ENCODE data around the gene HMCN1.

Gene HMCN1

GRCh38 chr1:186022184-186022583, 288.0 kb downstream of the HMCN1 start:
- no peak for DNase-seq
- TF ChIP-seq GATA1 (IDR thresholded peaks at IDR 0.05; ENCODE audit: low read depth, low read length) (no peak), POLR2A (IDR thresholded peaks at IDR 0.05; ENCODE audit: low read length) (no peak)

DNA sequence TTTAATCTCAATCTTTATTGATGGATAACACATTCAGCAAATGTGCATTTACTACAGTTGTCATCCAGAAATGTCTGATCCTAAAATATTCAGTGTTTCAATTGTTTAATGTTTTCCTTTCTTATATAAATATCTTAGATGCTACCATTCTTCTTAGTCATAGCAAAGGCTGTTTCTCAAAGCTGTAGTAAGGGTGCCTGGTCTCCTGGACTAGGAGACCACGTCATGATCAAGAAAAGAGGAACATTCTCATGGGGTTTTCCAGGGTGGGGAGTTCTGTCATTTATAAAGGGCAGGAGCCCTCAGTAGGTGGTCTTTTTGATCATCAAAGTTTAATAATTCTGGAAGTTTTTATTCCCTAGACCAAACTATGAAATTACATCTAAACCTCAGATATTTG, 292.8 kb downstream of the HMCN1 start:
- no peak for DNase-seq
- TF ChIP-seq POLR2A (IDR thresholded peaks at IDR 0.05; ENCODE audit: low read length), result no peak

- TF ChIP-seq POLR2A (IDR thresholded peaks at IDR 0.05; ENCODE audit: low read length) (no peak), GATA1 (IDR thresholded peaks at IDR 0.05; ENCODE audit: low read depth, low read length) (no peak)
- no peak for DNase-seq
These were observed 293.4 kb downstream of the HMCN1 start for GRCh38 chr1:186027621-186028020.

GRCh38 chr1:186030453-186030852, 296.3 kb downstream of the HMCN1 start:
- DNase-seq, result no peak
- no peak for TF ChIP-seq POLR2A (IDR thresholded peaks at IDR 0.05; ENCODE audit: low read length)
- TF ChIP-seq GATA1 (IDR thresholded peaks at IDR 0.05; ENCODE audit: low read depth, low read length), result no peak

DNA sequence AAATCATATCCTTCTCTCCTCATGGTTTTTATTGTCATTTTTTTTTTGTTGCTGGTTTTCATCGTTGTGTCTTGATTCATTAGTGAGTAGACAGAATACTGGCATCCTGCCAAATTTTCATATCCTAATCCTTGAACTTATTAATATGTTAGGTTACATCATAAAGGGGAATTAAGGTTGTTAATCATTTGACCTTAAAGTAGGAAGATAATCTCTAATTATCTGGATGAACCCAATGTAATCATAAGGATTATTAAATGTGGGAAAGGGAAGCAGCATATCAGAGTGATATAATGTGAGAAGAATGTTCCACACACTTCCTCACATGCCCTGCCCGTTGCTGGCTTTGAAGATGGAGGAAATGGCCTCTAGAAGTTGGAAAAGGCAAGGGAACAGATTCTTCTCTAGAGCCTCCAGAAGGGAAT, 299.7 kb downstream of the HMCN1 start:
- no peak for DNase-seq
- no peak for TF ChIP-seq POLR2A (IDR thresholded peaks at IDR 0.05; ENCODE audit: low read length)
- no peak for TF ChIP-seq GATA1 (IDR thresholded peaks at IDR 0.05; ENCODE audit: low read depth, low read length)

DNA sequence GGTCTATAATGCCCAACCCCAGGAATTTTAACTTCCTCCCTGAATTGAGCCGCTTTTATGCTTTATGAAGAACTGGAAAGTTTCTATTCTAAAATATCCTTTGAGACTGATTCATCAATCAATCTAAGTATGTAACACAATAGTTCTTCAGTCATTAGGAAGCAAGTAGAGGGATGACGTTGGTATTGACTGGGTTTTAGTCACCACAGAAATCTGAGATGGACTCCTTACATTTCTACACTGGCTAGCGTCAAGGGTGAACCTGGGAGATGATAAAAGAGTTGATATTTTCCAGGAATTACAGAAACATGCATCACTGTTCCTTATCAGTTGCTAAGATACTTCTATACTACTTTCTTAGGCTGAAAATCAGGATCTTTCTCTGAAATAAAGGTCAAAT, 308.0 kb downstream of the HMCN1 start:
- no peak for TF ChIP-seq GATA1 (IDR thresholded peaks at IDR 0.05; ENCODE audit: low read depth, low read length)
- no peak for TF ChIP-seq POLR2A (IDR thresholded peaks at IDR 0.05; ENCODE audit: low read length)
- DNase-seq, result no peak

DNA sequence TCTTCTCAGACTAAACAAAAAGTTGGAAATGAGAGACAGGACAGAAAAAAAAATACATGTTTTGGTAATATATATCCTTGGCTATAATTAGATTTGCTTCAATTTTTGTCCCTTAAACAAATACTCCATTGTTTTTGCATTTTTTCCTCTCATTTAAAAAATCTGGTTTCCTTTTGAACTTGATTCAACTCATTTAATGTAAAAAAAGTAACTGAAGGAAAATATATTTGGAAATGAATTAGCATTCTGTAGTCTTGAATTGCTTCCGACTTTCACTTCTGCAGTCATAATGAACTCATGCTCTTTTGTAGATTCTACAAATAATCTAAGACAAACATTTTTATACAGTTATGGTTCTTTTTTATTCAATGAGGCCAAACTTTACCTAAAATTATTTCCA, 309.1 kb downstream of the HMCN1 start:
- no peak for TF ChIP-seq POLR2A (IDR thresholded peaks at IDR 0.05; ENCODE audit: low read length)
- TF ChIP-seq GATA1 (IDR thresholded peaks at IDR 0.05; ENCODE audit: low read depth, low read length), result no peak
- DNase-seq, result no peak

GRCh38 chr1:186044079-186044685, 310.0 kb downstream of the HMCN1 start:
- TF ChIP-seq GATA1 (IDR thresholded peaks at IDR 0.05; ENCODE audit: low read depth, low read length) (no peak), POLR2A (IDR thresholded peaks at IDR 0.05; ENCODE audit: low read length) (no peak)
- no peak for DNase-seq

- TF ChIP-seq POLR2A (IDR thresholded peaks at IDR 0.05; ENCODE audit: low read length) (no peak), GATA1 (IDR thresholded peaks at IDR 0.05; ENCODE audit: low read depth, low read length) (no peak)
- DNase-seq, result peak; percentile 32 to 51
These were observed 312.4 kb downstream of the HMCN1 start for GRCh38 chr1:186046437-186047211.

DNA sequence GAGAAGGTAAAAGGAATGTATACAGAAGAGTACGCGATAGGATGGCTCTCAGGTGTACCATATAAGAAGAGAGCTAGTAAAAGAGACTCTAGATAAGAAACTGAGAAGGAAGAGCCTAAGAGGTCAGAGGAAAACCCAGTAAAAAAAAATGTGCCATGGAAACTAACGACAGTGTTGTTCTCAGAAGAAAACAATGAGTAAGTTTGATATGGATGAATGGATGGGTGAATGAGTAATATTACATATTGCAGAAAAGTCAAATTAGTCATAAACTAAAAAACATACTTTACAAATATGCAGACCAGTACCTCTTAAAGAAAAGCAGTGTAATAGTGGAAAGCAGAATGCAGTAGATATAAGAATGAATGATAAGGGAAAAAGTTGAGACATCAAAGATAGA, 316.2 kb downstream of the HMCN1 start:
- DNase-seq, result no peak
- TF ChIP-seq POLR2A (IDR thresholded peaks at IDR 0.05; ENCODE audit: low read length) (no peak), GATA1 (IDR thresholded peaks at IDR 0.05; ENCODE audit: low read depth, low read length) (no peak)

DNA sequence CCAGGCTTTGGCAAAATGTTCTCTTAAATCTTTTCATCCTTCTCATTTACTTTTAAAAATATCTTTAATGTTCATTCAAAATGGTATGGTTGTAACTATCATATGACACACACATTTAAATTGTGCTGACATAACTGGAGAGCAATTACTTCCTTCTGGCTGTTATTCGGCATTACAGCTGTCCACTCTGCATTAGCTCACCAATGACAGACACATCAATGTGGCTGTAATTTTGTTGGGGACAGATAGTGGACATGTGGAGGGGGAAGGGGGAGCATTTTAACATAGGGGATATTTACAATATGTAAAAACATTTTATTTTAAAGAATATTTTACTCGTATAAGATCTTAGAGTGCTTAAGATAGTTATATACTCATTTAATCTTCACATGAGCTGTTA, 319.8 kb downstream of the HMCN1 start:
- DNase-seq, result no peak
- TF ChIP-seq POLR2A (IDR thresholded peaks at IDR 0.05; ENCODE audit: low read length) (no peak), GATA1 (IDR thresholded peaks at IDR 0.05; ENCODE audit: low read depth, low read length) (no peak)

GRCh38 chr1:186054932-186055331, 320.7 kb downstream of the HMCN1 start:
- no peak for DNase-seq

DNA sequence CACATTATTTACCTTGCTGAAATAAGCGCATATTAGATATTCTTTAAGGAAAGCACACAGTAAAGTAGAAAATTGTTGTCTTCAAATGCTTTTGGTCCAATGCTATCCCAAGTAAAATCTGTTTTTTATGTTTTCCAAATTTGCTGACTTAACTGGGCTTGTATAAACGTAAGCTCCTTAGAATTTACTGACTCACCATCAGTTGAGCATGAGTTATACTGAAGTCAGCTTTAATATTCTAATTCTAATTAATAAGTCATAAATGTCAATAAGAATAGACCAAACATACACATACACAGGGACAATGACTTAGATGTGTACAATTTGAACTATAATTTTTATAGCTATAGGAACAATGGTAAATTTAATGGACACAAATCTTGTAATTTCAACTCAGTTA, 321.7 kb downstream of the HMCN1 start:
- TF ChIP-seq GATA1 (IDR thresholded peaks at IDR 0.05; ENCODE audit: low read depth, low read length) (no peak), POLR2A (IDR thresholded peaks at IDR 0.05; ENCODE audit: low read length) (no peak)
- DNase-seq, result no peak

More at GRCh38 chr1:186054932-186055331, 320.7 kb downstream of the HMCN1 start:
- no peak for TF ChIP-seq POLR2A (IDR thresholded peaks at IDR 0.05; ENCODE audit: low read length)
- no peak for TF ChIP-seq GATA1 (IDR thresholded peaks at IDR 0.05; ENCODE audit: low read depth, low read length)

DNA sequence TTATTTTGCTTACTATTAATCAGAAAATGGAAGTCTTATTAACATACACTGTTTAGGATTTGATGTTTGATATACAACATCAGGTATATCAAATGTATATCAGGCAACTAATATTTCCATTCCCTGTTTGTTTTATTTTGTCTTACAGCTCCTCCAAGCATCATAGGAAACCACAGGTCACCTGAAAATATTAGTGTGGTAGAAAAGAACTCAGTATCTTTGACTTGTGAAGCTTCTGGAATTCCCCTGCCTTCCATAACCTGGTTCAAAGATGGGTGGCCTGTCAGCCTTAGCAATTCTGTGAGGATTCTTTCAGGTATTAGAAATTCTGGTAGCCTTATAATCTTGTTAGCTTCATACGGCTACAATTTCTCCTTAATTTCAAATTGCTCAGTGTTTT, 322.9 kb downstream of the HMCN1 start:
- no peak for TF ChIP-seq POLR2A (IDR thresholded peaks at IDR 0.05; ENCODE audit: low read length)
- TF ChIP-seq GATA1 (IDR thresholded peaks at IDR 0.05; ENCODE audit: low read depth, low read length), result no peak
- no peak for DNase-seq

- DNase-seq, result no peak
- TF ChIP-seq POLR2A (IDR thresholded peaks at IDR 0.05; ENCODE audit: low read length), result no peak
- no peak for TF ChIP-seq GATA1 (IDR thresholded peaks at IDR 0.05; ENCODE audit: low read depth, low read length)
These were observed 325.1 kb downstream of the HMCN1 start for GRCh38 chr1:186059311-186059710.
